ENCODE measurements around the gene LRRN4.
"Not testable (repeated sequence)": the region's sequence is repeated elsewhere in the genome, so short reads cannot be mapped to it uniquely, and the experiment has no call there.

The LRRN4 gene

DNA sequence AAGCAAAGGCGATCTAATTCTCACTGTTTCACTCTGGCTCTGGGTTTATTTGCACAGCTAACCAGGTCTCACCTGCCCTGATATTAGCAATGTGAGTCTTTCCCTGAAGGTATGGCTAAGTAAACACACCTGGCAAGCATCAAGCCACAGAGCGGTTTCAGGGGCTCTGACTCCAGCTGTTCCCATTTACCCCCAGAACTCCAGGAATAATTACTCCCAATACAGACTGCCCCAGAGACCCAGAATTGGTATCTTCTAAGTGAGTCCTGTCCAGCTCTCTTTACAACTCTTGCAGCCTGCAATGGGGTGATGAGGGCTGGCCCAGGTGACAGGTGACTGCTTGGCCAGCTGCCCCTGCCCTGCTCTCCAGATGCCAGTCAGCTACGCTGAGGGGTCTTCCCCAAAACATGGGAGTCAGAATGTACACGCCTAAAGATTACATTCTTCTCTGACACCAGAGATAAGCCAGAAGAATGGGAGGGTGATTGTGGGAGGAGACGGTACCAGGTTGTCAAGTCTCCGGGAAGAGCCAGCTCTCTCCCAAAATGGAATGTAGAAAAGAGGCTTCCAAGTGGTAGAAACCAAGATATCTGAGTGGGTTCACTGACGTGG is 4.9 kb upstream of the LRRN4 start:
- DNase-seq (ENCODE audit: low read depth) = no peak

DNA sequence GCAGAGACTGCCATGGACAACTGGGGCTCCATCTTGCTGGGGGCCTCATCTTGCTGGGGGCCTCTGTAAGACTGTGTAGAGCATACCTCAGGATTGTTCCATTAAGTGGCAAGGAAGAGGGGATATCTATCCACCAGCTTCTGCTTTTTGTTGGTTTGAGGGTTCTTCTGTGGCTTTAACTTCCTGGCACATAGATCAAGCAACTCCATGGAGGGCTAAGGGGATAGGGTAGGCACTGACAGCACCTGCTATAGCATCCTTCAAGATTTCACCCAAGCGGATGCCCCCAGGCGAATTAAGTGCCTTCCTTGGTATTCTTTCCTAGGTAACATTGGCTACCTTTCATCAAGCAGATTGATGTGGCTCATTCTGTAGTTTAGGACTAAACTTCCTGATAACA is 3.8 kb upstream of the LRRN4 start:
- DNase-seq (ENCODE audit: low read depth) = no peak

DNA sequence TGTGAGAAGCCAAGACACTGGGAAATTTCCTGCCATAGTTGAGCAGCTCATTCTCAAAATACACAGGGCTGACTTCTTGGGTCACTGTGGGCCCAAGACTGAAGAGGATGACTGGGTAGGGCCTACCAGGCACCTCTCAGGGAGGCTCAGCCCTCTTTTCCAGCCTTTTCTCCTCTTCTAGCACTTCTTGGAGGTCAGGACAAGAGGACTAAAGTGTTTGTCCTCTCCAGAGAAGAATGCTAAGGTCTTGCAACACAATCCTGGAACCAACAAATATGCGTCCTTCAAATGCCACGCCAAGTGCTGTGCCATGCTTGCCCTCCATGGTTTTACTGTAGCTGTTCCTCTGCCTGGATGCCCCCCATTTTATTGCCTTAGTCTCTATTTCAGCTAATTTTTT is 3.3 kb upstream of the LRRN4 start:
- no peak for DNase-seq (ENCODE audit: low read depth)

DNA sequence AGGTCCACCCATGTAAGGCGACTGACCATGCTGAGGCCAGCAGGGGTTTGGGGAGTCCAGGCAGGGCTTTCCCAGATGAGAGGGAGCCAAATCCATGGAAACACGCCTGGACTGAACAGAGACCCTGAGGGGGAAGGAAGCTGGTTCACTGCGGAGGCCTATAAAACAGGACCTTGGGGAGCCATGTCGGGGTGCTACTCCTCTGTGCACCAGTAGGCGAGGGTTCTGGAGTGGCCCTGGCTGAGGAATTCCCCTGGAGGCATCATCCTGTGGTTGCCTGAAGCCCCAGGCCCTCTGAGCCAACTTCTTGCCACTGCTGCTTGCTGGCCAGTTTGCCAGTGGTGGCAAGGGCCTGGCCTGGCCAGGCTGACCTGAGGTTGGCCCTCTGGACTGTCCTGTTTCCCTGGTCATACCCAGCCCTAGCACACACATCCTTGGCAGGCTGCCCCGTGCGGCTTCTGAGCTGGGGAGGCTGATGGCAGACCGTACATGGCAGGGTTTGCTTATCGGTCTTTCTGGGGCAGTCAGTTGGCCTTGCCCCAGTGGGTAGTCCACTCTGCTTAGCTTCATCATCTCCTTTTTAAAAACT is 2.2 kb upstream of the LRRN4 start:
- DNase-seq (ENCODE audit: low read depth) = no peak

DNA sequence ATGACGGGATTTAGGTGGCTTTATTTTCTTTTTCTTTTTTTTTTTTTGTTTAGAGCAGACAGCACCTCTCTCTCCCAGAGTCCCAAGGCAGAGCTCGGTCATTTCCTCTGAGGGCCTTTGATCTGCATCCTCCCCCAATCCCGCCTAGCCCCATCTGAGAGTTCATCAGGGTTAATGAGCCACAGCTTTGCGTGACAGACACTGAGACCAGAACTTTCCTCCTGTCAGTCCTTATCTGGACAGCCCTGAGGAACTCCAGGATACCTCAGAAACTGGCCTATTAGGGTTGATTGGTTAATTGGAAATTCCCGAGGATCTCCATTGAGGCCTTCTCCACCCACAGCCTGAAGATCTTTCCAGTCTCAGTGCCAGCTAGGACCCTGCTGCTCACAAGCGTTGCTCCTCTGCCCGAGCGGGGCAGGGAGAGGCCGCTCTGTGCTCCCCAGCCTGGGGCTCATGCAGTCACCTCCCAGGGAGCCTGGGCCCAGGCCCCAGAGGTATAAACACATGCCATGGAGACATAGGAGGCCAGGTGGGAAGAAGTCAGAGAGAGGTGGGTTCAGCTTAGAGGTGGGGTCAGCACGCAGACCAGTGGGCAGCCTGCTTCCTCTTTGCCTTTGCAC is 1.4 kb upstream of the LRRN4 start:
- no peak for DNase-seq (ENCODE audit: low read depth)

DNA sequence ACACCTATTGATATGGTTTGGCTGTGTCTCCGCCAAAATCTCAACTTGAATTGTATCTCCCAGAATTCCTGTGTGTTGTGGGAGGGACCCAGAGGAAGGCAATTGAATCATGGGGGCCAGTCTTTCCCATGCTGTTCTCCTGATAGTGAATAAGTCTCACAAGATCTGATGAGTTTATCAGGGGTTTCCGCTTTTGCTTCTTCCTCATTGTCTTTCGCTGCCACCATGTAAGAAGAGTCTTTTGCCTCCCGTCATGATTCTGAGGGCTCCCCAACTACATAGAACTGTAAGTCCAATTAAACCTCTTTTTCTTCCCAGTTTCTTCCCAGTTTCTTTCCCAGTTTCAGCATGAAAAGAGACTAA is 810 bp upstream of the LRRN4 start:
- not testable (repeated sequence) for DNase-seq (ENCODE audit: low read depth)

DNA sequence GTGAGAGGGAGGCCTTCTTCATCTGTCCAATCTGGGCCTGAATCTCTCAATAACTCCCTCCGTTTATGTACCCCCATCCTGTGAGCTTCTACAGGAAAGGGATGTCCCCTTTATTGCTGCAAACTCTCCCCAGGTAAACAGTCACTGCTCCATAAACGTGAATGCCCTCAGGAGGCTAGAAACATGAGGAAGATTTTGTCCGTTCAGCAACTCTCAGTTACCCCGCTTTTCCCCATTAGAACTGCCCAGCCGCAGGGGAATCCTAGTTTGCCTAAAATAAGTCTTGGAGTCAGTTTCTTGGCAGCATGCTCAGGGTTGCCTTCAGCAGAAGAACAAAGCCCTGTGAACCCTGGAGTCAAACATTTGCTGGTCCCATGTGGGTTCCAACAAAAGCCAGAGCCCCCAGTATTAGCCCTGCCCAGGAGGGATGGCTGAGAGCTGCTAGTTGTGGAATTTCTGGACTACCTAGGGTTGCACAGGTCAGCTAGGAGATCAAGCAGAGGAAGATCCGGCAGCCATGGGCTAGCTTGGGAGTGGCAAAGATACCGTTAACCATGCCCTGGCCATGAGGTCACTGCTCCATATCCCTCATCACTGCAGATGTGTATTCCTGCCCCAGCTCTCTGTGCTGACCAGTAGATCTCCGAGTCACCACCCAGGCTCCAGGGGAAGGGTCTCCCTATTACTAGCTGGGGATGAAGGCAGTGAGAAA is 640 bp downstream of the LRRN4 start:
- no peak for DNase-seq (ENCODE audit: low read depth)

DNA sequence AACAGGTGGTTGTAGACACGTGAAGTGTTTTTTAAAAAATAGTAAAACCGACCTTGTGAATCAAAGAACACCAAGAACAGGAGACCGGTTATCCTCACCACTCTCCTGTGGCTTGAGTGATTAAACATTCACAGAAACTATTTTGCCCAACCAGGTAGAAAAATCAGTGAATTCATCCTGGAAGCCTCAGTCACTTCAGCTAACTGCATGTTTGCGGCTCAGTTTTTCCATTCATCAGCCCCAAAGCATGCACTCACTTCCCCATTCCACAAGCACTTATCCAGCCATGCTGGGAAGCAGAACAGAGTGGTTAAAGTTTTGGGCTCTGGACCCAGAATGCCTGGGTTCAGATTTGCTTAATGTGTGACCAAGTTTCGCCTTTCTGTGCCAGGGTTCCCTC is 2.4 kb downstream of the LRRN4 start:
- DNase-seq (ENCODE audit: low read depth) = peak; percentile 59

DNA sequence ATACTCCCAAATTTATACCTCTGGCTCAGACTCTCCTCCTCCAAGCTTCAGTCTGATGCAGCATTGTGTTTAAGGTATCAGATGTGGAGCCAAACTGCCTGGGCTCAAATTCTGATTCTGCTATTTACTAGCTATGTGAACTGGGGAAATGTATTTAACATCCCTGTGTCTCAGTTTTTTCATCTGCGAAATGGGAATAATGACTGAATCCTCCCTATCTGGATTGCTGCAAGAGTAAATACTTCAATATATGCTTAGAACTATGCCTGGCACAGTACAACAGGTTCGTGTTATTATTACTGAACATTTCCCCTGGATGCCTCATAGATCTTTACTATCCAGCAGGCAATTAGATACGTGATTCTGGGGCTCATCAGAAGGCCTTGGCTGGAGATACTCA is 5.5 kb downstream of the LRRN4 start:
- no peak for DNase-seq (ENCODE audit: low read depth)

DNA sequence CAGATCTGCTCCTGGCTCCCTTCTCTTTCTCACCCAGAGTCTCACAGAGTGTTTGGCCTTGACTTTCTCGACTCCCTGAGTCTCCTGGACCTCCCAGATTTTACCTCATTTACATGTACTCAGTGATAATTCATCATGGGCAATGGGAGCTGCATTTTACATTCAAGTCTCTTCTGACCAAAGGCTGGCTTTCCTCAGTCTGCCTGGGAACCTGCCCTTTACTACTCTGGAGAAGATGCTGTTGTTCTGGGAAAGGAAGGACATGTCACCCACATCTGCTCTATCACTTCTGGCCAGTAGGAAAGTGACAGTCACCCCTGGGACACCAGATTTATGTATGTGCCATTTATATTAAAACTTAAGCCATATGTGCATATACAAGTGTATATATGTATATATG is 7.4 kb downstream of the LRRN4 start:
- DNase-seq (ENCODE audit: low read depth) = no peak

DNA sequence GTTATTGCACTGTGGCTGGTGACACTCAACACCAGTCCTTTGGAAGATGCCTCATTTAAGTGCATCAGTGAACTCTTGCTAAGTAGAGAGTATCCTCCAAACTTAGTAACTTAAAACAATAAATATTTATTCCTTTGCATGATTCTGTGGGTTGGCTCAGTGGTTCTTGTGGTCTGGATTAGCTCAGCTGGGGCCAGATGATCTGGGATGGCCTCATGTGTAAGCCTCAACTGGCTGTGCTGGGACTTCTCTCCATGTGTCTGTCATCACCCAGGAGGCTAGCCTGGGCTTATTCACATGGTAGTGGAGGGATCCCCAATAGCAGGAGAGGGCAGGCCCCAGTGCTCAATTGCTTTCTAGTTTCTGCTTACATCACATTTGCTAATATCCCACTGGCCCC is 8.3 kb downstream of the LRRN4 start:
- DNase-seq (ENCODE audit: low read depth) = no peak

DNA sequence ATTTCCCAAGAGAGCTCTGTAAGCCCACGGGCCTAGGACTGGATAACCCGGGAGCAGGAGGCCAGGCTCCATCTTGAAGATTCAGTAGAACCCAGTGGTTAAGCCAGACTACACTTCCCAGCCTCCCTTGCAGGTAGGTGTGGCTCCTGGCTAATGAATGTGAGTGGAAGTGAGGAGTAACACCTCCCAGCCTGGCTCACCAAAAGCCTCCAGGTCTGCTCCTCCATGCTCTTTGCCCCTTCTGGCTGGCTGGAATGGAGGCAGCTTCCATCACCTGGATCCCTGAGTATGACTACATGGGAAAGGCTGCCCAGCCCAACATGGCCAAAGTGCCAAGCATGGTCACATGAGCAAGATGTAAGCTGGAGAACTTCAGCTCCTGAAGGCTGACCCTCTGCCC is 9.7 kb downstream of the LRRN4 start:
- DNase-seq (ENCODE audit: low read depth) = no peak

DNA sequence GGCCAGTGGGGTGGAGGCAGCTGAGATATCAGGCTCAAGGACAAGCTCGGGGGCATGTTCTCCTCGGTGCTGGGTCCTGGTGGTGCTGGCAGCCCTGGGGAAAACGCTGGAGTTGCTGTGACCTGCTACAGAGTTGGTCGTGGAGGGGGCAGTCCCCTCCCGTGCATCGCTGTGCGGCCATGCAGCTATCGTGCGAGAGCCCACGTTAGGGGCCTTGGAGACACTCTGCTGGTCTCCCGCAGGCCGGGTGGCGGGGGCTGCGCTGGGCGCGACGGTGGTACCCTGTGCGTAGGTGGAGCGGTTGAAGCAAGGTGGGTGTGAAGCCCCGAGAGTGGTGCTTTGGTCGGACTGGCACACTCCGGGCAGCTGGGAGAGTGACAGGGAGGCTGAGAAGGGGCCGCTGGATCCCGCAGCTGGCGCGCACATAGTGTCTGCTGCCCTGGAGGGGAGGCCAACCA is 12.0 kb downstream of the LRRN4 start:
- no peak for DNase-seq (ENCODE audit: low read depth)

DNA sequence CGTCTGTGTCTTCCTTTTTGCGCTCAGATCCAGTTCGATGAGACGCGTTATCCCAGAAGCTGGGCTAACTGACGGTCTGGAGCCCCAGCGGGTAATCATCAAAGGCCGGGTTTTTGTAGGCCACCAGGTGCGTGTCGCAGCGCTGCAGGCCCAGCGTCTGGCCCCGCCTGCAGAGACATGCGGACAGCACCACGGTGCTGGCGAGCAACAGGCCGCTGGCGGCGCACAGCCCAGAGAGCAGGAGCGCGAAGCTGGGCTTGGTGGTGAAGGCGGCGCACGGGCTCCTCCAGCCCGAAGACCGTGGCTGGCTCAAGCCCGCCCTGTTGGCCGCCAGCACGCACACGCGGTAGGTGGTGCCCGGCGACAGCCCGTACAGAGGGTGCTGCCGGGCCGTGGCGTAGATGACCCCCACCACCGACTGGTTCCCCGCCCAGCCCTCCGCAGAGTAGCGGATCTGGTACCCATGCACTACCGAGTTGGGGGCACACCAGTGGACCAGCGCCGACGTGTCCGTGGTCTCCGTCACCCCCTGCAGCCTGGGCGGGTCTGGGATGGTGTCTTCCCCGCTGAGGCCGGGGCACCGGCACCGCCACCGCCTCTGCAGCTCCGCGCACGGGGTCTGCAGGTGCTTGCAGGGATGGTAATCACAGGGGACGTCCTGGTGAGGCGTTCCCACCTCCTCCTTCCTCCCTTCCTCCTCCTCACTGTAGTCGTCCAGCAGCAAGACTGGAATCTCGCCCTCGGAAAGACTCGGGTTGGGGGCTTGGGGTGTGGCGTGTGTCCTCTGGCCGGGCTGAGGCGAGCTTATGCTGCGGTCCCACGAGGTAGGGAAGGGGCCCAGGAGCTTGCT is 12.7 kb downstream of the LRRN4 start:
- DNase-seq (ENCODE audit: low read depth) = no peak

DNA sequence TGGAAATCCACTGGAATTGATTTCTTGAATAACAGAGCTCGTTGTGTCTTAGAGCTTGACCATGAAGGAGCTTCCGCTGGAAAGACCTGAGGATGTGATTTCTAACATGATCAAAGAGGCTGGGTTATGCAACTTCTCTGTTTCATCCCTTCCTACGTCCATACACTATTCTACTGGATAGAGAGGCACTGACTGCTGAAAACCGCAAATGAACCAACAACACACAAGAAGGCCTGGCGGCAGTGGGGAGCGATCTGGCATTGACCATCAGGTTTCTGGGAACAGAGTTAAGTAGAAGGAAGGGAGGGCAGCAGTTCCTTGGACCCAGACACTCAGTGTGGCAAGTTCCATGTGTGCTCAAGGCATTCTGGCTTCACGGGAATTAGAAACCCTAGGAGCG is 13.3 kb downstream of the LRRN4 start:
- DNase-seq (ENCODE audit: low read depth) = no peak

DNA sequence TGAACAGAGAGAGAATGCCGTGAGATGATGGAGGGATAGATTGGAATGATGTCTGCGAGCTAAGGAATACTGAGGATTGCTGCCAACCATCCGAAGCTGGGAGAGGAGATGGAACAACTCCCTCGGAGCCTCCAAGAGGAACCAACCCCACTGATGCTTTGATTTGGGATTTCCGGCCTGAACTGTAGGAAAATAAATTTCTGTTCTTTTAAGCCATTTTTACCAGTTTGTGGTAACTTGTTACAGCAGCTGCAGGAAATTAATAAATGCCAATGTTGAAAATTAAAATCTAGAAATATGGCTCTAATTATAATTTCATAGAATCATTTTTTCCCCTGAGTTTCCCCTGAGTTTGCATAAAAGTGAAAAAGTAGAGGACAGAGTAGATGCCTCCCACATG is 14.1 kb downstream of the LRRN4 start:
- no peak for DNase-seq (ENCODE audit: low read depth)

DNA sequence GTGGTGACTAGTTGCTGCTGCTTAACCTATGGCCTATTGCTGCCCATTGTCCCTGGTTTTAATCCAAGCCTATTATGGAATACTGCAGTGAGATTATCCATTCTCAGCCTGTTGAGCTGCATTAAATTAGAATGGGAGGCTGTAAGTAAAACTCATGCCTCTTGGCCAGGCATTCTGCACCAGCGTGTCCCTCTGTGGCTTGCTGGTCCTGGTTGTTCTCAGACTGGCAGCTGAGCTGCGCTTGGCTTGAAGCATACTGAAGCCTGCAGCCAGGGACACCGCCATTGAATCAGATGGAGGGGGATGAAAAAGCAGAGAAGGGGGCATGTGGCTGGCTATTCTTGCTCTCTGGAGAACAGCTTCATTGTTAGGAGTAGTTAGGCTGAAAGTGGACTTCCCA is 15.6 kb downstream of the LRRN4 start:
- DNase-seq (ENCODE audit: low read depth) = no peak

DNA sequence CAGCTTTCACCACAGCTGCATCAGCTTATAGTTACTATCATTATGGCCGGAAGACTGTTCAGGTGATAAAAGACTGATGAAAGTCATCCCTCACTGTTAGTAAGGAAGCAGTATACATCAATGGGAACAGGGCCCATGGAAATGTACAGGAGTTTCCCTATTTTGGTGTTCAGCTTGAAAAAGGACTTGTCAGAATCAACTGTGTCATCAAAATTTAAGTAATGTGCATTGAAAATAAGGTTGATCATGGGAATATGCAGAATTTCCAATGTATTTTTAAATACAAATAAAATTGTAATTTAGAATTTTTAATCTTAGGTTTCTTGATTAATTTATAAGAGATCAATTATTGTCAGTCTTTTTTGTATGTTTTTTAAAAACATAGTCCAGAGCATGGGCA is 16.8 kb downstream of the LRRN4 start:
- DNase-seq (ENCODE audit: low read depth) = no peak

DNA sequence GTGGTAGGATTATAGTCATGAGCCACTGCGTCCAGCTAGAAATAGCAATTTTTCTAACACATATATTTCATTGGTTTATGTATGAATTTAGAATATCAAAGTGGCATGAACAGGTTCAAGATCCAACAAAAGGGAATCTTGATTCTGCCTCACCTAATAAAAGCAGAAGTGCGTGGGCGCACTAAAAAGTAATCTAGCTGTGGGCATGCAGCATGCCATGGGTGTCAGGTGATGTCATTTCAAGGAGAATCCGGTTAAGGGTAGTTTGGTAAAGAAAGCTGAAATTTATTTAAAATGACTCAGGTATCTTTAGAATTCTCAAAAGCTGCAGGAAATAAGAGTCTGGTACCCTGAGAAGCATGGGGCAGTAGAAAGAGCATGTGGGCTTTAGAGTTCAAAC is 17.6 kb downstream of the LRRN4 start:
- no peak for DNase-seq (ENCODE audit: low read depth)

DNA sequence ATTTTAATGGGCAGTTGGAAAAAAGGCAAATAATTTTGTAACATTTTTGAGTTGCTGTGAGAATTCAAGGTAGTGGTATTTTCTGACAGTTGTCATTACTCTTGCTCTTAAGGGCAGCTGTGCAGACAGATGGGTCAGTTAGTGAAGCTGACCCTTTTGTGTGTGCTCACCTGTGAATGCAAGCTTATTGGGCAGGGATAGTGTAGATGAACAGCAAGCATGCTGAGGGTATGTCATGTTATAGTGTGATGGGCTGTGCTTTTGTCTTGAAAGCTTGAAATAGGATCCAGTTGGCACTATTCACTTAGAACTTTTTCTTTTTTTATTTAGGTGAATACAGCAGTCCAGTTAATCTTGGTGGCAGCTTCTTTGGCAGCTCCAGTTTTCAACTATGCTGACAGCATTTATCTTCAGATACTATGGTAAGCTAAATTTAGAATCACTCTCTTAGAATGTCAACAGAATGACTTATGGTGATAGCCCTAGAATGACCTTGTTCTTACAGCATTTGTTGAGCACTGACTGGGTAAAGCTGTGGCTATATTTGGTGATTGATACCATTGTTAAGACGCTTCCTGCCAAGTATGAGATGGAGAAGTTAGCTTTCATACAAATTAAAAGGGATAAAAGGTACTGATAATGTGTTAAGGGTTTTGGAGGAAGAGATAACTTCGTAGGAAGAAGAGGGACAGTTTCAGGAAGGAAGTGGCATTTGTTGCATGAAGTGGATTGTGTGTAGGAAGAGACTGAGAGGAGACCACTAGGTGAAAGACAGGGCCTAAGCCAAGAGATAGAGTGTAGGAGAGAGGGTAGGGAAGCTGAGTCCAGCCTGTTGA is 19.5 kb downstream of the LRRN4 start:
- no peak for DNase-seq (ENCODE audit: low read depth)

DNA sequence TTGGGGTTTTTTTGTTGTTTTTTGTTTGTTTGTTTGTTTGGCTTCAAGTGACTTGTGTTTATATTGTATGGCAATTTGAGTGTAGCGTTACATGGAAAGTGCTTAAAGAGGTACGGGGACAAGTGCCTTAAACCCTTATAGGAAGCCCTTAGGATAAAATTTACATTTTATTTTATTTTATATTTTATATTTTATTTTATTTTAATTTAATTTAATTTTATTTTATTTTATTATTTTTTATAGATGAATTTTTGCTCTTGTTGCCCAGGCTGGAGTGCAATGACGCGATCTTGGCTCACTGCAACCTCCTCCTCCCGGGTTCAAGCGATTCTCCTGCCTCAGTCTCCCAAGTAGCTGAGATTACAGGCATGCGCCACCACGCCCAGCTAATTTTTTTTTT is 21.0 kb downstream of the LRRN4 start:
- not testable (repeated sequence) for DNase-seq (ENCODE audit: low read depth)

All from non-pigmented ciliary epithelial cell (primary cell).